GM12878 (cell line): ENCODE data around the gene ERN1. TPM values are rescaled to one million over a fixed set of nuclear protein-coding genes. Genes with fewer than 3 reads are reported as not detected.
A peak's percentile ranks its signal among the peaks of the same experiment; 100 is the strongest.

Source experiments
- ATF3 ChIP-seq: IDR thresholded peaks from 2 replicates; pipeline ENCODE4 v1.6.1; 2011; ENCODE audit warnings: low read depth, mild to moderate bottlenecking, low read length, moderate library complexity, borderline replicate concordance; ENCODE audit errors: extremely low read depth
- ATF7 ChIP-seq: fragments of 450-650 bp; IDR thresholded peaks from 2 replicates; pipeline ENCODE4 v1.6.1; 2016; ENCODE audit warnings: low read depth, mild to moderate bottlenecking
- BCL11A ChIP-seq: IDR thresholded peaks from 2 replicates; pipeline ENCODE4 v1.6.1; 2011; ENCODE audit warnings: low read depth, low read length
- CHD2 ChIP-seq: IDR thresholded peaks from 2 replicates; pipeline ENCODE4 v1.6.1; 2011; ENCODE audit warnings: low read depth, low read length, improper control_type of control experiment, borderline replicate concordance
- CHD4 ChIP-seq: fragments of 200-600 bp; sonication (generic); IDR thresholded peaks from 2 replicates; pipeline ENCODE4 v1.6.1; 2016; ENCODE audit warnings: mild to moderate bottlenecking
- CREB1 ChIP-seq: IDR thresholded peaks from 2 replicates; pipeline ENCODE4 v1.6.1; 2012; ENCODE audit warnings: low read depth, mild to moderate bottlenecking, inconsistent platforms
- CUX1 ChIP-seq: IDR thresholded peaks from 2 replicates; pipeline ENCODE4 v1.6.1; 2012; ENCODE audit warnings: improper control_type of control experiment, low read depth, low read length; ENCODE audit not compliant: insufficient replicate concordance
- EED ChIP-seq: sonication (generic); IDR thresholded peaks from 2 replicates; pipeline ENCODE4 v1.6.1; 2016; ENCODE audit warnings: antibody characterized with exemption, low read depth
- EP300 ChIP-seq, 2 experiments: fragments of 150-350 bp in 1 of 2; IDR thresholded peaks; 2 replicates each; pipeline ENCODE4 v1.6.1; 2011 to 2012; ENCODE audit warnings: low read depth in 2 of 2, low read length in 2 of 2, borderline replicate concordance in 1 of 2, improper control_type of control experiment in 1 of 2, inconsistent platforms in 1 of 2; ENCODE audit not compliant: control insufficient read depth in 1 of 2
- EZH2 ChIP-seq: IDR thresholded peaks from 2 replicates; pipeline ENCODE4 v1.6.1; 2012; ENCODE audit warnings: low read depth, mild to moderate bottlenecking, control low read depth, inconsistent platforms, low read length, borderline replicate concordance; ENCODE audit not compliant: control insufficient read depth
- FOS ChIP-seq: IDR thresholded peaks from 3 replicates; pipeline ENCODE4 v1.6.1; 2011; ENCODE audit warnings: borderline replicate concordance; ENCODE audit not compliant: insufficient read length; ENCODE audit errors: extremely low read depth
- KAT2A ChIP-seq: conservative IDR thresholded peaks from 2 replicates; pipeline ENCODE4 v1.6.1; 2011; ENCODE audit warnings: low read depth, low read length; ENCODE audit not compliant: control insufficient read depth
- MEF2A ChIP-seq: IDR thresholded peaks from 2 replicates; pipeline ENCODE4 v1.6.1; 2011; ENCODE audit warnings: low read depth, mild to moderate bottlenecking, low read length, moderate library complexity; ENCODE audit not compliant: insufficient read depth
- NBN ChIP-seq: fragments of 450-650 bp; IDR thresholded peaks from 2 replicates; pipeline ENCODE4 v1.6.1; 2016
- NFIC ChIP-seq: IDR thresholded peaks from 2 replicates; pipeline ENCODE4 v1.6.1; 2012; ENCODE audit warnings: low read depth, mild to moderate bottlenecking, inconsistent platforms, low read length, moderate library complexity
- NR2F1 ChIP-seq: fragments of 450-650 bp; conservative IDR thresholded peaks from 2 replicates; pipeline ENCODE4 v1.6.1; 2017; ENCODE audit warnings: mild to moderate bottlenecking
- RAD21 ChIP-seq: IDR thresholded peaks from 2 replicates; pipeline ENCODE4 v1.6.1; 2011; ENCODE audit warnings: mild to moderate bottlenecking, low read depth, low read length, moderate library complexity; ENCODE audit not compliant: insufficient read depth
- RFX5 ChIP-seq: IDR thresholded peaks from 2 replicates; pipeline ENCODE4 v1.6.1; 2011; ENCODE audit warnings: low read depth, low read length, improper control_type of control experiment
- RUNX3 ChIP-seq: IDR thresholded peaks from 2 replicates; pipeline ENCODE4 v1.6.1; 2012; ENCODE audit warnings: low read length, inconsistent platforms
- SMAD1 ChIP-seq: fragments of 450-650 bp; IDR thresholded peaks from 2 replicates; pipeline ENCODE4 v1.6.1; 2018; ENCODE audit warnings: mild to moderate bottlenecking, low read depth; ENCODE audit not compliant: partially characterized antibody
- SRF ChIP-seq, 2 experiments: IDR thresholded peaks; 2 replicates each; pipeline ENCODE4 v1.6.1; 2011; ENCODE audit warnings: low read depth in 2 of 2, low read length in 2 of 2, mild to moderate bottlenecking in 1 of 2, moderate library complexity in 1 of 2
- TBL1XR1 ChIP-seq: IDR thresholded peaks from 2 replicates; pipeline ENCODE4 v1.6.1; 2012; ENCODE audit warnings: low read depth, low read length, improper control_type of control experiment
- YY1 ChIP-seq: IDR thresholded peaks from 2 replicates; pipeline ENCODE4 v1.6.1; 2011; ENCODE audit warnings: low read depth, mild to moderate bottlenecking, low read length
- ZNF274 ChIP-seq: IDR thresholded peaks from one replicate; pipeline ENCODE4 v1.8.0; 2011; ENCODE audit not compliant: insufficient read length, insufficient read depth
- polyA plus RNA-seq, 11 experiments: library from polyadenylated mRNA; depleted of rRNA in 4 of 11; unstranded in 6 of 11; stranded (reverse) in 5 of 11; fragments of >200 nt; fragmentation: Nextera tagmentation in 4 of 11; fragmentation: Illumina TruSeq in 1 of 11; extraction: Ambion mirVana in 4 of 11; extraction: Trizol in 1 of 11; gene quantifications; 1 replicate in 1 of 11; 2 replicates in 10 of 11; pipeline versions ENCODE4 v1.2.1 to v1.2.3, GENCODE V29; 2011 to 2016; ENCODE audit warnings: inconsistent platforms in 2 of 11, missing spikeins in 2 of 11, low read depth in 1 of 11
- total RNA-seq, 4 experiments: library from RNA; depleted of rRNA in 3 of 4; stranded (reverse); fragments of >200 nt in 3 of 4; fragmentation: Illumina TruSeq in 1 of 4; extraction: Trizol in 1 of 4; gene quantifications; 2 replicates each; pipeline versions ENCODE4 v1.2.1 to v1.2.3, GENCODE V29; 2013 to 2021
- TF ChIP-seq, protein P1 (sequence below): IDR thresholded peaks from 2 replicates; pipeline ENCODE4 v1.6.1; 2011; ENCODE audit warnings: borderline replicate concordance, low read depth, mild to moderate bottlenecking, moderate library complexity, mixed read lengths, low read length; ENCODE audit not compliant: insufficient read depth; ENCODE audit errors: extremely low read length

The ERN1 gene
- total and polyA plus RNA-seq, 10 of the 15 experiments (the other 5 are each of a cell fraction or from before 2014, with no cell fraction given) = 2.6 to 19.2 (median 7.6) TPM

- peak in 1 of 2 experiments; percentile 43; a peak in 1 of 4 replicates for TF ChIP-seq EP300 (IDR thresholded peaks at IDR 0.05; ENCODE audit: borderline replicate concordance in 1 of 2, control insufficient read depth in 1 of 2, low read depth in 2 of 2, low read length in 2 of 2)
- TF ChIP-seq RUNX3 = peak; percentile 68
- peak; percentile 97 for TF ChIP-seq ATF7
- 0 out of 2 replicates have a peak, but pooled peaks have one; percentile 23 for TF ChIP-seq CREB1
- TF ChIP-seq ZNF274 = no peak
- no peak for TF ChIP-seq EZH2
- TF ChIP-seq FOS = no peak
- TF ChIP-seq NBN = no peak
- TF ChIP-seq, protein P1, sequence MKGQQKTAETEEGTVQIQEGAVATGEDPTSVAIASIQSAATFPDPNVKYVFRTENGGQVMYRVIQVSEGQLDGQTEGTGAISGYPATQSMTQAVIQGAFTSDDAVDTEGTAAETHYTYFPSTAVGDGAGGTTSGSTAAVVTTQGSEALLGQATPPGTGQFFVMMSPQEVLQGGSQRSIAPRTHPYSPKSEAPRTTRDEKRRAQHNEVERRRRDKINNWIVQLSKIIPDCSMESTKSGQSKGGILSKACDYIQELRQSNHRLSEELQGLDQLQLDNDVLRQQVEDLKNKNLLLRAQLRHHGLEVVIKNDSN = no peak
- peak; percentile 59; the same call in 1 of the 2 replicates for TF ChIP-seq NR2F1
- no peak for TF ChIP-seq RFX5
- TF ChIP-seq KAT2A = no peak
- no peak for TF ChIP-seq ATF3
- 0 out of 2 replicates have a peak, but pooled peaks have one; percentile 13 for TF ChIP-seq RAD21
- no peak for TF ChIP-seq YY1
- TF ChIP-seq SRF (IDR thresholded peaks at IDR 0.05; ENCODE audit: low read depth in 2 of 2, low read length in 2 of 2) = no peak
- no peak for TF ChIP-seq TBL1XR1
- peak; percentile 89 for TF ChIP-seq EED
- TF ChIP-seq CUX1 = peak; percentile 93
- TF ChIP-seq BCL11A = 0 out of 2 replicates have a peak, but pooled peaks have one; percentile 11
- peak; percentile 43; the same call in 1 of the 2 replicates for TF ChIP-seq NFIC
- no peak for TF ChIP-seq CHD2
- no peak for TF ChIP-seq SMAD1
- no peak for TF ChIP-seq MEF2A
- no peak for TF ChIP-seq CHD4
Measured at GRCh38 chr17:64056269-64057005, 73.5 kb downstream of the ERN1 start (continued).
